Measurements from ENCODE around the gene SBNO2.

SBNO2 gene

DNA sequence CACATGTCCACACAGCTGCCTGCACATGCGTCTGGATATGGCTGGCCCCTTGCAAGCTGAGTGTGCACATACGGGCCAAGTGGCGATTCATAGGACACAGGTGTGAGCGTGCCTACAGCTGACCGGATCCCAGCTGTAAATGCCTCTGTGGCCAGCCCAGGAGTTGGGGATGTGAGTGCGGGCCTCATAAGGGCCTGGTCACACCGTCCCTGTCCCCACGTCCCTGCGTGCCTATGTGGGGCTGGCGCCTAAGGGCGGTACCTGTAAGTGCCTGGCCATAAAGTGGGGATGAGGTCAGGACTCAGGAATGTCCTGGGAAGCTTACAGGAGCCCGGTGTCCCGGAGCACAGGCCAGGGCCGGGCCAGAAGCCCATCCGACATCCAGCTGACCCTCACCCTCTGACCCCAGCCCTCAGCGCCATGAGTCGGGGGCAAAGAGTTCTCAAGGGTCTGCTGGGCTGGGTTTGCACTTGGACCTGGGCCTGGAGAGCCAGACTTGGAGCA is 108.4 kb downstream of the SBNO2 start:
- Histone ChIP-seq H3K36me3 (ENCODE audit: insufficient read depth, low read length) (no peaks in the 10 kb centered on the region), H3K4me1 (ENCODE audit: insufficient read depth, low read length, poor library complexity, severe bottlenecking) (peaks cover 23% of the 10 kb centered on the region), H3K4me3 (ENCODE audit: low read length, poor library complexity, severe bottlenecking) (peak overlapping the region; percentile 40), H4K20me1 (ENCODE audit: insufficient read depth, low read length, poor library complexity, severe bottlenecking) (peaks cover 3% of the 10 kb centered on the region), H3K9me2 (replicated peaks; ENCODE audit: low read depth, low read length) (no peaks in the 10 kb centered on the region), H3K9me3 (ENCODE audit: insufficient read depth, low read depth, low read length) (no peaks in the 10 kb centered on the region), H2AFZ (ENCODE audit: low read length) (no peak overlapping the region), H3K4me2 (ENCODE audit: low read depth, low read length, poor library complexity, severe bottlenecking) (peak overlapping the region; percentile 86), H3K27me3 (ENCODE audit: insufficient read depth, low read length, poor library complexity, severe bottlenecking) (no peaks in the 10 kb centered on the region), H3K9ac (ENCODE audit: low read depth, low read length, poor library complexity, severe bottlenecking) (no peak overlapping the region), H3K79me2 (ENCODE audit: insufficient read depth, low read length) (peaks cover 30% of the 10 kb centered on the region; the same call in 1 of the 2 replicates), H3F3A (ENCODE audit: low read depth) (no peaks in the 10 kb centered on the region)
- TF ChIP-seq, protein P1, sequence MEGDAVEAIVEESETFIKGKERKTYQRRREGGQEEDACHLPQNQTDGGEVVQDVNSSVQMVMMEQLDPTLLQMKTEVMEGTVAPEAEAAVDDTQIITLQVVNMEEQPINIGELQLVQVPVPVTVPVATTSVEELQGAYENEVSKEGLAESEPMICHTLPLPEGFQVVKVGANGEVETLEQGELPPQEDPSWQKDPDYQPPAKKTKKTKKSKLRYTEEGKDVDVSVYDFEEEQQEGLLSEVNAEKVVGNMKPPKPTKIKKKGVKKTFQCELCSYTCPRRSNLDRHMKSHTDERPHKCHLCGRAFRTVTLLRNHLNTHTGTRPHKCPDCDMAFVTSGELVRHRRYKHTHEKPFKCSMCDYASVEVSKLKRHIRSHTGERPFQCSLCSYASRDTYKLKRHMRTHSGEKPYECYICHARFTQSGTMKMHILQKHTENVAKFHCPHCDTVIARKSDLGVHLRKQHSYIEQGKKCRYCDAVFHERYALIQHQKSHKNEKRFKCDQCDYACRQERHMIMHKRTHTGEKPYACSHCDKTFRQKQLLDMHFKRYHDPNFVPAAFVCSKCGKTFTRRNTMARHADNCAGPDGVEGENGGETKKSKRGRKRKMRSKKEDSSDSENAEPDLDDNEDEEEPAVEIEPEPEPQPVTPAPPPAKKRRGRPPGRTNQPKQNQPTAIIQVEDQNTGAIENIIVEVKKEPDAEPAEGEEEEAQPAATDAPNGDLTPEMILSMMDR (conservative IDR thresholded peaks at IDR 0.05; ENCODE audit: low read length), result no peak
- TF ChIP-seq EZH2phosphoT487 (IDR thresholded peaks at IDR 0.05; ENCODE audit: borderline replicate concordance), result no peak

DNA sequence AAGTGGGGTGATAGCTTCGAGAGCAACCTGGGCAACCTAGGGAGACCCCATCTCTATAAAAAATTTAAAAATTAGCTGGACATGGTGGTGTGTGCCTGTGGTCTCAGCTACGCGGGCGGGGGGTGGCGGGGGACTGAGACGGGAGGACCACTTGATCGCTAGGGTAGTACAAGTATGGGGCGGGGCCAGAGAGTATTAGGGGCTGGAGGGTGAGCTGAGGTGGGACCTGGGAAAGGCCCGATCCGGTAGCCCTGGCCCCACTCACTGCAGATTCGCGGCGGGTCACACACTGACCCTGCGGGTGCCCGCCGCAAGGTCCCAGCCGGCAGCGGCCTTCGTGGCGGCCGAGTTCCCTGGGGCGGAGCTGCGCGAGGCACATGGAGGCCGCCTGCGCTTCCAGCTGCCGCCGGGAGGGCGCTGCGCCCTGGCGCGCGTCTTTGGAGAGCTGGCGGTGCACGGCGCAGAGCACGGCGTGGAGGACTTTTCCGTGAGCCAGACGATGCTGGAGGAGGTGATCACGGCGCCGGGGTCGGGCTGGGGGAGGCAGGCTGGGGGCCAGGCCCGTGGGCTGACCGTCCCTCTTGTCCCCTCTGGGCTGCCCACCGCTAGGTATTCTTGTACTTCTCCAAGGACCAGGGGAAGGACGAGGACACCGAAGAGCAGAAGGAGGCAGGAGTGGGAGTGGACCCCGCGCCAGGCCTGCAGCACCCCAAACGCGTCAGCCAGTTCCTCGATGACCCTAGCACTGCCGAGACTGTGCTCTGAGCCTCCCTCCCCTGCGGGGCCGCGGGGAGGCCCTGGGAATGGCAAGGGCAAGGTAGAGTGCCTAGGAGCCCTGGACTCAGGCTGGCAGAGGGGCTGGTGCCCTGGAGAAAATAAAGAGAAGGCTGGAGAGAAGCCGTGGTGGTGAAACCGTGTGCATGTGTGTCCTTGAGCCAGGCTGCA is 109.1 kb downstream of the SBNO2 start:
- no peaks in the 10 kb centered on the region for H3K27me3 ChIP-seq (ENCODE audit: insufficient read depth, low read length, poor library complexity, severe bottlenecking)
- peak overlapping the region; percentile 68 for H2AFZ ChIP-seq (ENCODE audit: low read length)
- peaks cover 3% of the 10 kb centered on the region for H4K20me1 ChIP-seq (ENCODE audit: insufficient read depth, low read length, poor library complexity, severe bottlenecking)
- H3K36me3 ChIP-seq (ENCODE audit: insufficient read depth, low read length), result no peaks in the 10 kb centered on the region
- H3K79me2 ChIP-seq (ENCODE audit: insufficient read depth, low read length), result peaks cover 25% of the 10 kb centered on the region; the same call in 1 of the 2 replicates
- H3K4me3 ChIP-seq (ENCODE audit: low read length, poor library complexity, severe bottlenecking), result peak overlapping the region; percentile 40
- no peaks in the 10 kb centered on the region for H3K9me3 ChIP-seq (ENCODE audit: insufficient read depth, low read depth, low read length)
- no peaks in the 10 kb centered on the region for H3K9me2 ChIP-seq (replicated peaks; ENCODE audit: low read depth, low read length)
- no peak overlapping the region for H3K9ac ChIP-seq (ENCODE audit: low read depth, low read length, poor library complexity, severe bottlenecking)
- H3F3A ChIP-seq (ENCODE audit: low read depth), result no peaks in the 10 kb centered on the region
- TF ChIP-seq EZH2phosphoT487 (IDR thresholded peaks at IDR 0.05; ENCODE audit: borderline replicate concordance), result no peak
- TF ChIP-seq, protein P1 (conservative IDR thresholded peaks at IDR 0.05; ENCODE audit: low read length), result peak; percentile 64
- H3K4me1 ChIP-seq (ENCODE audit: insufficient read depth, low read length, poor library complexity, severe bottlenecking), result peaks cover 23% of the 10 kb centered on the region
- H3K4me2 ChIP-seq (ENCODE audit: low read depth, low read length, poor library complexity, severe bottlenecking), result peak overlapping the region; percentile 57

DNA sequence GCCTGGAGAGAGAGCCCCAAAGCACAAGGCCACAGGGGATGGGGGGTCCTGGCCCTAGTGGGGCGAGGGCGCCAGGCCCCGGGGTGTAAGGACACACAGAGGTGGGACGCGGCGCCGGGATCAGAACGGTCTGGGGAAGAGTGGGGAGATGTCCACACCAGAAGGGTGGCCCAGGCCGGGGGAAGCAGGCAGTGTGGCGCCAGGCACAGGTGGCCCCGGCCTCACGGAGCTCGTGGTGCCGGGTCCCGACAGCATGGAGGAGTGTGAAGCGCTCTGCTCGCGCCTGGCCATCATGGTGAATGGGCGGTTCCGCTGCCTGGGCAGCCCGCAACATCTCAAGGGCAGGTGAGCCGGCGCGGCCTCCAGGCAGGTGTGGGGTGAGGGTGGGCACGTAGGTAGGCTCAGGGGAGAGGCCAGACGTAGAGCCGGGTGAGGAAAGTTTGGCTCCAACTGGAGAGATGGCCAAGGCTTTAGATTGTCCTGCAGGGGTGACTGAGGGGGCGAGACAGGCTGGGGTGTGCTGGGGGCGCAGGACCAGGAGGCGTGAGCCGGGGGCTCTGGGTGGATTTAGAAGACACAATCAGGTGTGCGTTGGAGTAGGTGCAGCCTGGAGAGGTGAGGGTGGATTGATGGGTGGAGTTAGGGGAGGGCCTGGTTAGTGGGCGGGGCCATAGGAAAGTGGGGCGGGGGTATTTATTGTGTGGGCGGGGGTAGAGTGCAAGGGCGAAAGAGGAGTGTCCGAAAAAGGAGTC is 110.0 kb downstream of the SBNO2 start:
- H3K9me3 ChIP-seq (ENCODE audit: insufficient read depth, low read depth, low read length), result no peaks in the 10 kb centered on the region
- no peaks in the 10 kb centered on the region for H3F3A ChIP-seq (ENCODE audit: low read depth)
- TF ChIP-seq, protein P1 (conservative IDR thresholded peaks at IDR 0.05; ENCODE audit: low read length), result no peak
- TF ChIP-seq EZH2phosphoT487 (IDR thresholded peaks at IDR 0.05; ENCODE audit: borderline replicate concordance), result no peak
- H3K36me3 ChIP-seq (ENCODE audit: insufficient read depth, low read length), result no peaks in the 10 kb centered on the region
- no peak overlapping the region for H2AFZ ChIP-seq (ENCODE audit: low read length)
- H3K27me3 ChIP-seq (ENCODE audit: insufficient read depth, low read length, poor library complexity, severe bottlenecking), result no peaks in the 10 kb centered on the region
- H3K4me3 ChIP-seq (ENCODE audit: low read length, poor library complexity, severe bottlenecking), result no peak overlapping the region
- peaks cover 3% of the 10 kb centered on the region for H4K20me1 ChIP-seq (ENCODE audit: insufficient read depth, low read length, poor library complexity, severe bottlenecking)
- H3K79me2 ChIP-seq (ENCODE audit: insufficient read depth, low read length), result peaks cover 17% of the 10 kb centered on the region; the same call in 1 of the 2 replicates
- H3K4me2 ChIP-seq (ENCODE audit: low read depth, low read length, poor library complexity, severe bottlenecking), result peak overlapping the region; percentile 57
- H3K4me1 ChIP-seq (ENCODE audit: insufficient read depth, low read length, poor library complexity, severe bottlenecking), result peaks cover 18% of the 10 kb centered on the region
- no peak overlapping the region for H3K9ac ChIP-seq (ENCODE audit: low read depth, low read length, poor library complexity, severe bottlenecking)
- H3K9me2 ChIP-seq (replicated peaks; ENCODE audit: low read depth, low read length), result no peaks in the 10 kb centered on the region

All from Loucy (cell line).